NT2/D1 (cell line): Measurements from ENCODE around the gene FAM78A.

ENCODE experiments used
- YY1 ChIP-seq: IDR thresholded peaks from 2 replicates; pipeline ENCODE4 v1.6.1; 2011; ENCODE audit not compliant: insufficient read length, insufficient read depth
- ZNF274 ChIP-seq: IDR thresholded peaks from 2 replicates; pipeline ENCODE4 v1.6.1; 2011; ENCODE audit warnings: mild to moderate bottlenecking, low read depth, low read length

GRCh38 chr9:131273856-131274673, 2.2 kb downstream of the FAM78A start:
- TF ChIP-seq YY1 (no peak), ZNF274 (no peak)
